ENCODE results near the gene PDLIM1. TPM values are rescaled to one million over a fixed set of nuclear protein-coding genes. Genes with fewer than 3 reads are reported as not detected.
"Not testable (repeated sequence)": the region's sequence is repeated elsewhere in the genome, so short reads cannot be mapped to it uniquely, and the experiment has no call there.

The PDLIM1 gene
- total RNA-seq, 2 experiments from 2014 or later, result 9.4 to 9.5 TPM

DNA sequence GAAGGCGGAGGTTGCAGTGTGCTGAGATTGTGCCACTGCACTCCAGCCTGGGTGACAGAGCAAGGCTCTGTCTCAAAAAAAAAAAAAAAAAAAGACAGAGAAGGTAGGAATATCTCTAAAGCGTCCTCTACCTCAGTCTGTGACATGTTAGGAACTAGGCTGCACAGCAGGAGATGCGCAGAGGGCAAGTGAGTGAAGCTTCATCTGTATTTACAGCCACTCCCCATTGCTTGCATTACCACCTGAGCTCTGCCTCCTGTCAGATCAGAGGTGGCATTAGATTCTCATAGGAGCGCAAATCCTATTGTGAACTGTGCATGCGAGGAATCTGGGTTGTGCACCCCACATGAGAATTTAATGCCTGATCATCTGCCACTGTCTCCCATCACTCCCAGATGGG, 87.9 kb downstream of the PDLIM1 start:
- H3K4me3 Mint-ChIP-seq; H3K27ac Mint-ChIP-seq; H3K36me3 Mint-ChIP-seq (ENCODE audit: low read depth); H3K4me1 Mint-ChIP-seq (ENCODE audit: low read depth); H3K9me3 Mint-ChIP-seq (ENCODE audit: insufficient read depth); DNase-seq; H3K27me3 Mint-ChIP-seq (ENCODE audit: low read depth); POLR2A ChIA-PET; ATAC-seq: not testable (repeated sequence)
- CTCF ChIA-PET, result interaction anchor here (1.1 kb wide), 1 partner anchor 17 kb away, joined by 3 read pairs; no protein-coding TSS in a partner anchor

DNA sequence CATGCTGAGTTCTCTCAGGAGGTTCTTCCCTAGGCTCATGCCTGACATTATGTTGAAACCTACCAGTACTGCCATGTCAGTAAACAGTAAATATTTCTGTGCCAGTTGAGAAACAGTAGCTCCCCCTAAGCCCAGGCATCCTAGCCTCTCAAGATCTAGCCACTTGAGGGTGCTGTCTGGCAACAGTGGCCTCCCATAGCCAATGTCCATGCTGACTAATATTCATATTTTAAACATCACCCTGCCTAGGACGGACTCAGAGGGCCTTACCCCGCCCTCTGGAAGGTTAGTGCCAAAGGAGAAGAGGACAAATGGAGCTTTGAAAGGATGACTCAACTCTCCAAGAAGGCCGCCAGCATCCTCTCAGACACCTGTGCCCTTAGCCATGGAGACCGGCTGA, 89.1 kb downstream of the PDLIM1 start:
- ATAC-seq (no peak), DNase-seq (no peak)
- Mint-ChIP-seq H3K4me1 (ENCODE audit: low read depth) (no peaks in the 10 kb centered on the region), H3K27ac (no peak overlapping the region), H3K27me3 (ENCODE audit: low read depth) (no peaks in the 10 kb centered on the region), H3K36me3 (ENCODE audit: low read depth) (no peaks in the 10 kb centered on the region), H3K9me3 (ENCODE audit: insufficient read depth) (no peaks in the 10 kb centered on the region), H3K4me3 (no peak overlapping the region)
- POLR2A ChIA-PET, result no interaction called here
- CTCF ChIA-PET, result interaction anchor here (1.1 to 1.2 kb wide), 2 partner anchors 16 to 18 kb away, joined by 3 read pairs; no protein-coding TSS in a partner anchor

DNA sequence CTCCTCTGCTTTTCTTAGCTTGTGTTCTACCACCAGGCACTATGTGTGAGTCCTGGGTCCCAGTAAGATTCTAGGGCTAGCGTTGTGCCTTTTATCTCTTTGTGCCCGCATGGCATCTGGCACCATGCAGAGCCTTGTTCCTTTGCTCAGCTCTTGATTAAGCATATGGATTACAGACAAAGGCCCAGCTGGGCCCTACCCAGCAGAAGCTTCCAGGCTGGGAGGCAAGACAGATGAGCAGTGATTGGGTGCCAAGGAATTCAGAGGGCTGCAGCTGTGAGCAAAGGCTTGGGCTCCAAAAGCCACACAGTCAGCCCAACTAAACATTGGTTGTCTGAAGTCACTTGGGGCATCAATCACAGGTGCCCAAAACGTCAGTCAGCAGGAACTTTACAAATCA, 94.8 kb downstream of the PDLIM1 start:
- POLR2A ChIA-PET, result no interaction called here
- H3K27me3 Mint-ChIP-seq (ENCODE audit: low read depth), result peaks cover 6% of the 10 kb centered on the region
- H3K27ac Mint-ChIP-seq, result no peak overlapping the region
- CTCF ChIA-PET, result no interaction called here
- no peak overlapping the region for H3K4me3 Mint-ChIP-seq
- DNase-seq, result no peak
- no peaks in the 10 kb centered on the region for H3K36me3 Mint-ChIP-seq (ENCODE audit: low read depth)
- no peaks in the 10 kb centered on the region for H3K4me1 Mint-ChIP-seq (ENCODE audit: low read depth)
- H3K9me3 Mint-ChIP-seq (ENCODE audit: insufficient read depth), result no peaks in the 10 kb centered on the region
- ATAC-seq, result no peak

DNA sequence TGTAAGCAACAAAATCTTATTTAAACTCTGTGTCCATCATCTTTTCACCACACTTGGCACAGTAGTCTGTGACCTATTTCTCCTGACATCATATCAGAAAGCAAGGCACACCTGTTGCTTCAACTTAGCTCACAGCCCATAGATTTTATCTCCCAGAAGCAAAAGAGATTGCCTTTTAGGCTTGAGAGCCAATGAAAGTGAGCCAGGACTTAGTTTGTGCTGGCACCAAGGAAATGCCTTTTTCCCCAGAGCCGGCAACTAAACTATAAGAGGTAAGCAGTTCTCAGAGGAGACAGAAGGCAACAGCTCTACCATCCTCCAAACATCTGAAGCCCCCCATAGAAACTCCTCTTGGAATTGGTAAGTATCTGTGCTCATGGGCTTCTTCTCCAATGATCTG, 96.9 kb downstream of the PDLIM1 start, which contains the start of gene ACSM6:
Gene ACSM6 (plus strand): TSS at position 295 of the 400 bp plus-strand sequence. CDS start 248 bp downstream, outside the sequence.
- POLR2A ChIA-PET, result no interaction called here

DNA sequence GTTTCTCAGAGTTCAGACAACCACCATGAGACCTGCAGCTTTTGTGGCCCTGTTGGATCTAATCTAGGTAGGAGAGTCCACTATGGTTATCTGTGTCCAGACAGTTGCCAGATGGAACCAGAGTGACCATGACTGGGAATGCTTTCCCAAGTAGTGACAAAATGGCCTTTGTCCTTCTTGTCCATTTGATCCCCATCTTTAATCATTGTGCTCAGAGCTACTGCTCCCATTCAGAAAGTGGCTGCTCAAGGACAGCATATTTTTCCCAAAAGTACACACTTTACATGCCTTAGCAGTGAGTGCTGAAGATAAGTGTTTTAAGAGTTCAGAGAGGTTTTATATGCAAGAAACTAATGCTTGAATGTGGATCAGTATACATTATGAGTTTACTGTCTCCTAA, 102.2 kb downstream of the PDLIM1 start:
- H3K9me3 Mint-ChIP-seq (ENCODE audit: insufficient read depth), result no peaks in the 10 kb centered on the region
- H3K27ac Mint-ChIP-seq, result no peak overlapping the region
- peaks cover 4% of the 10 kb centered on the region for H3K4me1 Mint-ChIP-seq (ENCODE audit: low read depth)
- ChIA-PET POLR2A (no interaction called here), CTCF (interaction anchor here (1.8 kb wide), 1 partner anchor 55 kb away, joined by 7 read pairs; no protein-coding TSS in a partner anchor)
- H3K4me3 Mint-ChIP-seq, result no peak overlapping the region
- peaks cover 20% of the 10 kb centered on the region for H3K27me3 Mint-ChIP-seq (ENCODE audit: low read depth)
- ATAC-seq, result no peak
- H3K36me3 Mint-ChIP-seq (ENCODE audit: low read depth), result no peaks in the 10 kb centered on the region
- DNase-seq, result no peak

More for the DNA sequence above, 96.9 kb downstream of the PDLIM1 start, which contains the start of gene ACSM6:
- no peaks in the 10 kb centered on the region for H3K9me3 Mint-ChIP-seq (ENCODE audit: insufficient read depth)
- H3K36me3 Mint-ChIP-seq (ENCODE audit: low read depth), result no peaks in the 10 kb centered on the region
- no peak for DNase-seq
- H3K4me1 Mint-ChIP-seq (ENCODE audit: low read depth), result no peaks in the 10 kb centered on the region
- peaks cover 6% of the 10 kb centered on the region for H3K27me3 Mint-ChIP-seq (ENCODE audit: low read depth)
- no peak within 1 kb of the TSS for H3K27ac Mint-ChIP-seq
- CTCF ChIA-PET, result no interaction called here
- H3K4me3 Mint-ChIP-seq, result no peak within 1 kb of the TSS
- ATAC-seq, result no peak

DNA sequence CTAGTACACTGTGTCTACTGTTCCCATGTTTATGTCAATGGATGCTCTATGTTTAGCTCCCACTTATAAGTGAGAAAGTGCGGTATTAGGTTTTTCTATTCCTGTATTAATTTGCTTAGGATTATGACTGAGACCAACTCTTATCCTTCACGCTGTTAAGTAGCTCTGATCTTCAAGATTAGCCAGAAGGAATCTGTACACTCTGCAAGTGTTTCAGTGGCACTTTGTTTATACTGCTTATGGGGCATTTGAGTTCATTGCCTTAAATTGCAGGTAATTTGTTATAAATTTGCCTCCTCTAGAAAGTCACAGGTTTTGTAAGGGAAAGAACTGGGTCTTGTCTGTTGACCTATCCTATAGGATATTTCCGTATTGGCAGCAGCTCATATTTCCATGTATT, 103.2 kb downstream of the PDLIM1 start:
- CTCF ChIA-PET, result interaction anchor here (0.8 to 1.8 kb wide), 4 partner anchors 54 to 187 kb away, joined by 3 to 7 read pairs (median 3); no protein-coding TSS in a partner anchor
- H3K9me3 Mint-ChIP-seq (ENCODE audit: insufficient read depth), result no peaks in the 10 kb centered on the region
- no peak overlapping the region for H3K4me3 Mint-ChIP-seq
- DNase-seq (no peak), ATAC-seq (no peak)
- POLR2A ChIA-PET, result no interaction called here
- no peak overlapping the region for H3K27ac Mint-ChIP-seq
- peaks cover 7% of the 10 kb centered on the region for H3K4me1 Mint-ChIP-seq (ENCODE audit: low read depth)
- peaks cover 20% of the 10 kb centered on the region for H3K27me3 Mint-ChIP-seq (ENCODE audit: low read depth)
- no peaks in the 10 kb centered on the region for H3K36me3 Mint-ChIP-seq (ENCODE audit: low read depth)

Other genes with a start within 250 kb of the PDLIM1 start
- gene CYP2C8, start 221.5 kb downstream of the PDLIM1 start, total RNA-seq, result not detected
- gene ACSM6, start 96.8 kb downstream of the PDLIM1 start, total RNA-seq, result not detected